Cardiac ventricle fibroblast (primary cell): ENCODE measurements around the gene UQCRH. TPM values are rescaled to one million over a fixed set of nuclear protein-coding genes. Genes with fewer than 3 reads are reported as not detected.

Source experiments
- total RNA-seq: library from RNA; depleted of rRNA; stranded (reverse); fragments of >200 nt; gene quantifications from 2 replicates; pipeline ENCODE4 v1.2.3, GENCODE V29; 2015

Gene UQCRH
- total RNA-seq = 329 and 360 TPM in 2 replicates

DNA sequence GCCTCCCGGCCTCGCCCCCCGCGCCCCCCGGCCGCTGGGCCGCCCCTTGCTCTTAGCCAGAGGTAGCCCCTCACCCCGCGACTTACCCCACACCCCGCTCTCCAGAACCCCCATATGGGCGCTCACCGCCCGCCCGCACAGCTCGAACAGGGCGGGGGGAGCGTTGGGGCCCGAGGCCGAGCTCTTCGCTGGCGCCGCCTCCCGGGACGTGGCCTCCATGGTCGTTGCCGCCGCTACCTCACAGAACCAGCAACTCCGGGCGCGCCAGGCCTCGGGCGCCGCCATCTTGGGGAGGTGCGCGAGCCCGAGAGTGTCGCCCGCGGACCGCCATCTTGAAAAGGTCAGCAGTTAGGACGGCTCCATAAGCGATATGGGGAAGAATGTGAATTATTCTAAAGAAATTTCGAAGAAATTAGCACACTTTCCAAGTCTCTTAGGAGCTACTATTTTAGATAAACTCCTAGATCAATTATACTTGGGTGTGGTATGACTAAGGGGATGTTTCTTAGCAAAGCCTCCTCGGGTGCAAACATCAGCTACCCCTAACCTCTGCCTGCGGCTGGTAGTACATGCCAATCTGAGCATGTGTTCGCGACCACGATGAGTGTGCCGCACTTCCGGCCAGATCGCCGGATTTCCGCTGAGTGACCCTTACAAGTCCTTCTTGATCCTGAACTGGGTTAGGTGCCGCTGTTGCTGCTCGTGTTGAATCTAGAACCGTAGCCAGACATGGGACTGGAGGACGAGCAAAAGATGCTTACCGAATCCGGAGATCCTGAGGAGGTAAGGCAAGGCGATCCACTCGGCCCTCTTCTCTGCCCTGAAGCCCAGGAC, at the start of gene UQCRH, which contains the start of gene LRRC41:
Gene UQCRH, plus strand, starts transcription at position 661 of the 834 bp plus-strand sequence. Its CDS starts 69 bp downstream, at position 730.
Gene LRRC41, minus strand, starts transcription at position 579 of the 834 bp plus-strand sequence. Its CDS starts 294 bp downstream, at position 285.

DNA sequence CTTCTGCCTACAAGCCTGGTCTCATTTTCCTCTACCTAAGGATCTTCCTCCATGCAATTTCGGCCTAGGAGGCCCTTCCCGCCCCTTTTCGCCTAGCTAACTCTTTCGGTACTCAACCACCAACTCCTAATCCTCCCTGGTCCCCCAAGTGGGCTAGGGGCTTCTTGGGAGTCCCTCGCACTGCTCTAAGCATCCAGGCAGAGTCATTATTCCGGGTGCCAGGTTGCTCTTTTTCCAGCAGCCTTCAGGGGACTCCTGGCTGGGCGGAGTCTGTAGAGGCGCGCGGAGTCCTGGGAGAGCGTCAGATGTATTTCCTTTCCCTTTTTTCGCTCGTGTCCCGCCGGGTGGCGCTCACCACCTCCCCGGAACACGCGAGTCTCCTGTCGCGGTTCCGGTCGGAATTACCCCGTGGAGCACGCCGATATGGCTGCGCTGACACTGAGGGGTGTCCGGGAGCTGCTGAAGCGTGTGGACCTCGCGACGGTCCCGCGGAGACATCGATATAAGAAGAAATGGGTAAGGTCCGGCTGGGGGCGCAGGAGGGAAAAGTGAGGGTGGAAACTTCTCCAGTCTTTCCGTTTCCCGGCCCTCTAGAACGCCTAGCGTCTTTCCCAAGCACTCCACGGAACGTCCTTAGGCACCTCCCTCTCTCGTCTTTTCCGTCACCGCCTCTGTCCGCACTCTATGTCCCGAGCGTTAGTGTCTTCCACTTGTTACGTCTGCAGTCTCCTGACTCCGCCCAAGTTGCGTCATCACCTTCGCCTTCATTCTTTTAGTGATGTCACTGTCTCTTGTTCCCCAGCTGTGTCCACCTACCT, 37.1 kb downstream of the UQCRH start, which contains the start of gene NSUN4:
Gene NSUN4, plus strand, starts transcription at position 404 of the 818 bp plus-strand sequence. Its CDS starts 20 bp downstream, at position 424.

Other genes with a start within 250 kb of the UQCRH start
- gene PIK3R3, start 171.1 kb upstream of the UQCRH start, total RNA-seq = 0.50 and 0.88 TPM in 2 replicates
- 0.29 TPM in 1 of 2 replicates, not detected in the other for gene TSPAN1, start 128.6 kb upstream of the UQCRH start, total RNA-seq
- gene P3R3URF, start 127.2 kb upstream of the UQCRH start, total RNA-seq = not detected in 2 replicates
- 22.8 and 27.2 TPM in 2 replicates for gene POMGNT1, start 105.3 kb upstream of the UQCRH start, total RNA-seq
- 2.4 and 2.5 TPM in 2 replicates for gene LURAP1, start 100.4 kb upstream of the UQCRH start, total RNA-seq
- gene RAD54L, start 55.9 kb upstream of the UQCRH start, total RNA-seq = 0.62 and 1.1 TPM in 2 replicates
- gene LRRC41, start 82 bp upstream of the UQCRH start, total RNA-seq = 66.5 and 73.8 TPM in 2 replicates
- 11.6 and 13.5 TPM in 2 replicates for gene NSUN4, start 37.1 kb downstream of the UQCRH start, total RNA-seq
- 0.10 and 0.81 TPM in 2 replicates for gene FAAH, start 90.6 kb downstream of the UQCRH start, total RNA-seq
- gene DMBX1, start 186.1 kb downstream of the UQCRH start, total RNA-seq = not detected in 2 replicates
- gene KNCN, start 247.9 kb downstream of the UQCRH start, total RNA-seq = not detected in 2 replicates